HG02759 (cell line): ENCODE data around the gene C3orf85.

ENCODE experiments used
- ATAC-seq: cut with Tn5 transposase; IDR thresholded peaks from one replicate; pipeline ENCODE4 v1.9.1; 2021; ENCODE audit warnings: mild to moderate bottlenecking, moderate library complexity; ENCODE audit not compliant: unreplicated experiment

C3orf85 gene

DNA sequence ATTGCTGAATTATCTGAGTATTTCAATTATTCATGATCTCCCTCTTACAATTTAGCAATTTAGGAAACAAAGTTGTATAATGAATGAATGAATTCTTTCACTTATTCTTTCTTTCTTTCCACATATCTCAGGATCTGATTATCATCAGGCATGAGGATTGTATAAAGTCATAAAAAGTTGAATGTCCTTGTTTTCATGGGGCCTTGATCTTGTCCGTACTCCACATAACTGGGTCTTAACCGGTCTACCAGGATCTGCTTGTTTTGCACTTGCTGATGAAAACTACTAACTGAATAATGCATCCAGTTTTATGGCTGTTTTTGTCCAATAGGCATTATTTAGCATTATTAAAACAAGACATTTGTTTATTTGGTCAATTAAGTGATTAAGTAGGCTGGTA, 12.6 kb downstream of the C3orf85 start:
- no peak for ATAC-seq

DNA sequence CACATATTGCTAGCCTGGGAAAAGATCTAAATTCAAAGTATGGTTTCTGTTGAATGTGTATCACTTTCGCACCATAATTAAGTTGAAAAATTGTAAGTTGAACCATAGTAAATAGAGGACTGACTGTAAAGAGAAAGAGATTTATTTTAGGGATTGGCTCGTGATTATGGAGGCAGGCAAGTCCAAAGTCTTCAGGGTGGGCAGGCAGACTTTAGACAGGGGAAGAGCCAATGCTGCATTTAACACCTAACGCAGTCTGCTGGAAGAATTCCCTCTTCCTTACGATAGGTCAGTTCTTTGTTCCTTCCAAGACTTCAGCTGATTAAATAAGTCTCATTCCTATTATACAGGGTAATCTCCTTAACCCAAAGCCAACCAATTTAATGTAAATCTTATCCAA, 15.8 kb downstream of the C3orf85 start:
- ATAC-seq: no peak

DNA sequence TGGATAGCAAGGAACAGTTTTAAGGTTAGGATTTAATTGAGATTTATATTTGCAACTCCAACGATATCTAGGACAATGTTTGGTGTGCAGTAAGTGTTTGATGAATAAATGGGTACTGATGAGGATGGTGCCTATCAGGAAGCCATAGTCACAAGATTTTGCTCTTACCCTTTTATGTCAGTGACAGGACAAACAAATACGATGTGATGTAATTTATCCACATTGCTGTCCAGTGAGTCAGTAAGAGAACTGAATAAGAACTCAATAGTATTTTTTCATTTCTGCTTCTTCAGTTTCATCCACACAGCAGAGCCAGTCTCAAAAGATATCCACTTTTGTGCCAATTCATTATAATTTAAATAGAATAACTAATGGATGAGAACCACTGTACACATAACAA, 18.5 kb downstream of the C3orf85 start:
- no peak for ATAC-seq

DNA sequence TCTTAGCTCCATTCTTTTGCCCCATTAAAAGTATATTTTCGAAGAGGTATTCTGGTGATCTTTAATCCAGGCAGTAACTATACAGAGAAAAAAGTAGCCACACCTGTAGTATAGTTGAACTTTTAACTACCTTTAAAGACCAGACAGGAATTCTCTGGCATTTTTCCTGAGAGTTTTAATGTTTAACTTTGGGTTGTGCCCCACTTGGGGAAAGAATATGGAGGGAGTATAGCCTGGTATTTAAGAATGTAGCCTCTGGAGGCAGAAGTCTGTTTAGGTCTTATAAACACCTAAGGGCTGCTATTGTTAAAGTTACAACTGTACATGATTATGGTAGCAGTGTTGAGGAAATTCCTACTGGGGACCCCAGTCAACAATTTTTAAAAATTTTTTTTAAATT, 19.3 kb downstream of the C3orf85 start:
- ATAC-seq: no peak

DNA sequence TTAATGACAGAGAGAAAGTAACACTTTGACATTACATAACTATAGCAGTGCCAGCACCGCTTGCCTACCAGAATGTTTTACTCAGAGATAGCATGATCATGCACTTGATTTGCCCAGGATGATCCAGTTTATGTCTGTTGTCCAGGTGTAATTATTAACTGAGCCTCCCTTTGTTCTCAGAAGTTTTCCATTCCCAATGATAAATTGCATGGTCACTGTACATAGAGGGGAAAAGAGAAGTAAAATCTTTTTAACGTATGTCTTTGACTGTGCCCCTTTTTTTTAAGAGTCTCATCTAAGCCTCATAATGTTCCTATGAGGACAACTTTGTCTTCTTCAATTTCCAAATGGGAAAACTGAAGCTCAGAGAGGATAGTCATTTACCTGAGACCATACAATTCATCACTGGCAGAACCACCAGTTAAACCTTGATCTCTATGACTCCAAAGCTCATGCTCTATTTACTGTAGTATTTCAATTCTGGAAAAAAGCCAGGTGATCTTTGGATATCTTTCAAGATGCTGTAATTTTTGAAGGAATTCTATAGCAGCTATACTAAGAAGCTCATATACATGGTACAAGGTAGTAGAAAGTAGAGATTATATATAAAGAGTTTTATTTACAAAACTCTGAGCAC, 25.1 kb downstream of the C3orf85 start:
- ATAC-seq: no peak

DNA sequence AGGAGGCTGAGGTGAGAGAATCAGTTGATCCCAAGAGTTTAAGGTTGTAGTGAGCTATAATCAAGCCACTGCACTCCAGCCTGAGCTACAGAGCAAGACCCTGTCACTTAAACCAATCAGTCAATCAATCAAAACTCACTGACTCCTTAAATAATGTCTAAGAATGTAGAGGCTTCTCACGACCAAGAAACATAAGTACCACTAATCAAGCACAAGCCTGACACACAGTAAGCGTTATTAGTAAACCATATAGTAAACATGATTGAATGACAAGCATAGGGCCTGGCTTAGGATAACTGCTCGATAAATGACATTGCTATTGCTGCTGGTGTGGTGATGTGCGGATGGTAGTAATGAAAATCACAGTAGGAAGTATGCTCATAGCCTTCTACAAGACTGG, 29.4 kb downstream of the C3orf85 start:
- no peak for ATAC-seq

DNA sequence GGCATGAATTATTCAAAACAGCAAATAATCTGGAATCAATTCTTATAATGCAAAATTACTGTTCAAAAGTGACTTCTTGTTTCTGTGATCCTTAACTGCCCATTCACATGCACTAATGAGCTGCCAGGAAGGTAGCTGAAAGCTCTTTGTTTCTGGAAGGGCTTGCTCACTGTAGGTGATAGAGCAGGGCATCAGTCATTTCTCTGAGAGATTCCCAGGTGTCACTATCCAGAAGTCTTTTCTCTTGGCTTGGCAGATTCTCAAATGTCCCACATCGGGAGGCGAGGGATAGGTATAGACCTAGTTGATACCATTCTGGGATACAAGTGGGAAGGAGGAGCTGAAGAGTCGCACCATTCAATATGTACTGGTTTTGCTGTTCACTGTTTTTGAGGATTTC, 35.0 kb downstream of the C3orf85 start:
- no peak for ATAC-seq

DNA sequence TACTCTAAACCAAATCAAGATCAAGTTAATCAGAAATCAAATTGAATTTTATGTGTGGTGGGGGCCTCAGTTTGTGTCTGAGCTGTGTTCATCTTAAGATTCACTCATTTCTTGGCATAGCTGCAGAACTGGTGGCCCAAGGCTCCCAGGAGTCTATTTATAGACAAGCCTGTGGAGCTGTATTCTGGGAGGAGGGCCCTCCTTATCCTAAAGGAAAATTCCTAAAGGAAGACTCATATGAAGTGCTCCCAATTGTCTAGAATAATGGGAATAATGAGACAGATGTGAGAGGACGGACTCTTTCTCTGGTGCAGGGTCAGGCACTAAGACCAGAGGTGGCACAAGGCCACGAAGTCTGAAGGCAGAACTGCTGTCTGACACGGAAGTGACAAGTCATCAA, 38.9 kb downstream of the C3orf85 start:
- ATAC-seq: no peak

DNA sequence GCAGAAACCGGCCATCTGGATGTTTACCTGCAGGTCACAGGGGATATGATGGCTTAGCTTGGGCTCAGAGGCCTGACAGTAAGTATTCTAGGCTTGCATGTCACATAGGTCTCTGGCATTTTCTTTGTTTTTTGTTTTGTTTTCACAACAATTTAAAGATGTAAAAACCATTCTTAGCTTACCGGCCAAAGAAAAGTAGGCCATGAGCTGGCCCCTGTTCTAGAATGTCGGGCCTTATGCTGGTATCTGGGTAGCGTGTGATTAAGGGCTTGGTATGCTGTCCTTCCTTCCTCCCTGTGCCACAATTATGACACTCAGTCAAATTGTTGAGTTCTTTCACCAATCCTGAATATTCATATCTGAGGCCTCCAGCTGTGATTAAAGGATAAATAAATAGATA, 40.2 kb downstream of the C3orf85 start:
- no peak for ATAC-seq

DNA sequence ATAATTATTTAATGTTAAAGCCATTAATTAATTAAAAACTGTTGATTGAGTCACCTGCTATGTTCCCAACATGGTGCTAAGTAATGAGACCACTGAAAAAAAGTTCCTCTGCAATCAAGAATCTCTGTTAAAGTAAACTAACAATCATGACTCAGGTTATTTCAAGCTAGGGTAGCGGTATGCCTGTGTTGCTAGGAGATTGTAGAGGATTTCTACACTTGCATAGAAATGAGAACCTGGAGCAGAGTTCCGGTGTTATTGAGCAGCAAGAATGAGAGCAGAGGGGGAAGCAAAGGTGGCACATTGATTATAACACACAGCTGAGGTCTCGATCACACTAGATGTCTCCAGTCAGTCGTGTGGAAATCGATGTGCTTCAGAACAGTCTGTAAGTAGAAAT, 41.4 kb downstream of the C3orf85 start:
- no peak for ATAC-seq

DNA sequence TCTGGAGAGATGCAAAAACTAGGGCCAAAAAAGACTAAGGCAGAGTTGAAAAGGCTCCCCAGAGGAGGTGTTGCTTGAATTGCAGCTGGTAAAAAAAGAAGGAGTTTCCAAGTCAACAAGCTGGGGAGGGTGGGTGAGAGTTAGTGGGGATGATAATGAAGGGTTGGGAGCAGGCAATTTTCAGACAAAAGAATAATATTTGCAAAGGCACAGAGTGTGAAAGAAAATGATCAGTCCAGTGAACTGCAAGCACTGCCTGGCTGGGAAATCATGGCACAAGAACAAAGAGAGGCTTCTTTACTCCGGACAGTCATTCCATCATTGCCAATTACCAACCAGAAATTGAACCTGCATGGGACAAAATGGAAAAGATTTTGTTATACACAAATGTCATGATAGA, 42.2 kb downstream of the C3orf85 start:
- no peak for ATAC-seq

DNA sequence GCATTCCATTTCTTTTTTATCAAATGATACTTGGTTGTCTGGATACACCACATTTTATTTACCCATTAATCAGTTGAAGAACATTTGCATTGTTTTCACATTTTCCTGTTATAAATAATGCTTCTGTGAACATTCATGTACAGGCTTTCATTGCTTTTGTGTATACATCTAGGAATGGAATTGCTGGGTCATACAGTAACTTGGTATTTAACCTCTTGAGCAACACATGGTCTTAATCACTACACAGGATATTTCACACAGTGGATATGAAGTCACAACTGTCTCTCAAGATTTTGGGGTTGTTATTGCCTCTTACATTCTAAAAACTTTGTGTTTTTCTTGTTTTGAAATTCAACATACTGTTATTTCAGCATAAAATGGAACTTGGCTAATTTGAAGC, 48.2 kb downstream of the C3orf85 start:
- ATAC-seq: no peak

DNA sequence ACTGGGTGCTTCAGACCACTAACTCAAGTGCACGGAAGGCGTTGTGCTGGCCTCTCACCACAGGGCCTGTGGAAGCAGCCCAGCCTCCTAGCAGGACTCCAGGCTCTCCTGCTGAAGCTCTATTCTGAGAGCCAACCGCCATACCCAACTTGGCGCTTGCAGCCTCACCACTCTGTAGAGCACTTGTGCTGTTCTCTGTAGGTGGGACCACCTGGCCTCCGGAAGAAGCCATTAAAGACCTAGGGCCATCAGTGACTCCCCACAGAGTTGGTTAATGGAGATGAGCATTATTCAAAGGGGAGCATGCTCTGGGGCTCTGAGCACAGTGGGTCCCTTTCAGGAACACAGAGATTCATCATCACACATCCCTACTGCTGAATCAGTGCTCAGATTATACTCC, 50.9 kb downstream of the C3orf85 start:
- no peak for ATAC-seq

DNA sequence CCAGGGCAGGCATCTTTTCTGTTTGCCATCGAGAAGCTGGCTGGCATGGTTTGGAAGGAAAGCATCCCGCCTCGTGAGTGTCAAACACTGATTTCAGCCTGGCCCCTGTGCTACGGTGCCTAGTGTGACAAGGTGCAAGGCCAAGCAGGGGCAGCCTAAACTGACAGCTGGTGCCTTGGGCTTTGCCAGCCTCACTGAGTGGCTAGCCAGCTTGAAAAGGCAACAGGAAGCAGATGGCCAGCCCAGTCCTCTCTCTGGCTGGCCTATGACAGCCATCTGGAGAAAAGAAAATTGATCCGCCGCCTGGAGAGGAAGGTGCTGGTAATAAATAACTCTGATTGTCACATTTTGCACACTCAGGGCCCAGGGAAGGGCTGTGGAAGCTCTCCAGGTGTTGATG, 52.2 kb downstream of the C3orf85 start:
- no peak for ATAC-seq

DNA sequence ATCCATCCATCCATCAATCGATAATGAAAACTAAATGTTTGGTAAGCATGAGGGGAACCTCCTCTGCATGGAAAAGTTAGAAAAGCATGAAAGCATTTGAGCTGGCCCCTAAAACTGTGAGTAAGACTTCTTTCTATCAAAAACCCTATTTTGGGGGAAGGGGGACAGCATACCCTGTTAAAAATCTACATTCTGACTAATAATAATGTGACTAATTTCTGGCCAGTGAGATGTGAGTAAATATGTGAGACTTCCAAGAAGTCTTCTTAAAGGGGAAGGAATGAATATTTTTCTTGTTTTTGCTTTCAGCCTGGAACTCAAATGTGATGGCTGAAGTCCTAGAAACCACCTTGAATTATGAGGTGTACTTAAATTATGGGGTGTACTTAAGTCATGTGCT, 54.9 kb downstream of the C3orf85 start:
- no peak for ATAC-seq

DNA sequence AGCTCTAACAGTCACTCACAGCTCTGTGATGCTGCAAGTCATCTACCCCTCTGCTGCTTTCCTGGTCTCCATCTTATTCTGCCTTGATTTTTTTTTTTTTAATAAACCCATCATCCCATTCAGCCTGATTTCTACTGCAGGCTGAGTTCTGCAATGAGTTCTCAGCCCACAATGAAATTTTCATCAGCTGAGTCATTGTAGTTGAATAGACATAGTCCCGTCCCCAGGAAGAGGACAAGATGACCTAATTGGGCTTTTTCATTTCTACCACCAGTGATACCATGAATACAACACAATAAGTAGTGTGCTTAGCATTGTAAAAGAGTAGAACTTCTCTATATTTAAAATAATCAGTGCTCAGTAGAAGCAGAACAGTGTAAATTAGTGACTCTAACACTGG, 59.3 kb downstream of the C3orf85 start:
- ATAC-seq: no peak
